Endodermal cell (in vitro differentiated cells): Measurements from ENCODE around the gene PLCG2. TPM values are rescaled to one million over a fixed set of nuclear protein-coding genes. Genes with fewer than 3 reads are reported as not detected.

Experiments used
- DNase-seq: peaks from one replicate; pipeline ENCODE4 v3.0.0-alpha.2; 2017
- H3K27ac ChIP-seq: 2 replicates; pipeline ENCODE4 v1.5.1; 2013; ENCODE audit warnings: mild to moderate bottlenecking, low read depth, low read length, moderate library complexity
- H3K27me3 ChIP-seq: 2 replicates; pipeline ENCODE4 v1.6.1; 2013; ENCODE audit warnings: mild to moderate bottlenecking, low read length, moderate library complexity; ENCODE audit not compliant: insufficient read depth, control insufficient read depth, poor library complexity, severe bottlenecking
- H3K36me3 ChIP-seq: 2 replicates; pipeline ENCODE4 v1.7.0; 2013; ENCODE audit warnings: mild to moderate bottlenecking, low read length, moderate library complexity; ENCODE audit not compliant: control insufficient read depth, insufficient read depth
- H3K4me1 ChIP-seq: one replicate; pipeline ENCODE4 v1.7.0; 2013; ENCODE audit warnings: low read length; ENCODE audit not compliant: control insufficient read depth, insufficient read depth
- H3K4me3 ChIP-seq: 2 replicates; pipeline ENCODE4 v1.5.1; 2013; ENCODE audit warnings: mild to moderate bottlenecking, low read length, moderate library complexity
- H3K9ac ChIP-seq: 2 replicates; pipeline ENCODE4 v1.6.1; 2013; ENCODE audit warnings: mild to moderate bottlenecking, low read length, moderate library complexity; ENCODE audit not compliant: poor library complexity, severe bottlenecking; ENCODE audit errors: extremely low read depth
- H3K9me3 ChIP-seq: 2 replicates; pipeline ENCODE4 v1.6.1; 2013; ENCODE audit warnings: mild to moderate bottlenecking, low read length, moderate library complexity; ENCODE audit not compliant: control insufficient read depth
- H3K27ac Mint-ChIP-seq: 2 replicates; pipeline ENCODE4 v1.8.0; 2020; ENCODE audit warnings: mixed read lengths
- H3K27me3 Mint-ChIP-seq: 2 replicates; pipeline ENCODE4 v1.8.0; 2021; ENCODE audit warnings: mild to moderate bottlenecking, mixed read lengths; ENCODE audit not compliant: insufficient read depth
- H3K36me3 Mint-ChIP-seq: 2 replicates; pipeline ENCODE4 v1.8.0; 2020; ENCODE audit warnings: low read depth, mixed read lengths
- H3K4me1 Mint-ChIP-seq: 2 replicates; pipeline ENCODE4 v1.8.0; 2020; ENCODE audit warnings: mixed read lengths
- H3K4me3 Mint-ChIP-seq: 2 replicates; pipeline ENCODE4 v1.8.0; 2020; ENCODE audit warnings: mild to moderate bottlenecking, moderate library complexity, mixed read lengths
- H3K9me3 Mint-ChIP-seq: 2 replicates; pipeline ENCODE4 v1.8.0; 2020; ENCODE audit warnings: mild to moderate bottlenecking, mixed read lengths
- CTCF ChIP-seq: fragments of 200-600 bp; sonication (generic); conservative IDR thresholded peaks from 2 replicates; pipeline ENCODE4 v1.5.0; 2021; ENCODE audit warnings: antibody characterized with exemption, mild to moderate bottlenecking
- WGBS, 2 experiments: methylation state at CpG; one replicate each; pipeline versions ENCODE4 v1.1.5 to v1.1.7; 2013; ENCODE audit warnings: missing lambda C conversion rate in 2 of 2, mixed read lengths in 1 of 2; ENCODE audit not compliant: insufficient coverage in 1 of 2, insufficient read length in 1 of 2; 5-methylcytosine and 5-hydroxymethylcytosine counted together
- total RNA-seq, 2 donors: library from RNA; stranded (reverse); fragmentation: NEBNext Ultra II Directional in 1 of 2; extraction: Animal tissue kit (Norgen Biotek cat#: 25700) in 1 of 2; gene quantifications; 2 replicates in 1 of 2; 3 replicates in 1 of 2; pipeline ENCODE4 v1.2.1, GENCODE V29; 2021

PLCG2 gene
- total RNA-seq, 2 donors from 2014 or later = 34.7 to 48.4 TPM

- no peaks in the 10 kb centered on the region for H3K27me3 Mint-ChIP-seq
- 83 to 90% methylated on average over 2 to 5 of the region's 6 CpGs for WGBS, 2 experiments
Observed at GRCh38 chr16:82005027-82005830, 226.1 kb downstream of the PLCG2 start.

GRCh38 chr16:82006036-82006435, 226.9 kb downstream of the PLCG2 start:
- Histone ChIP-seq H3K27me3 (no peaks in the 10 kb centered on the region), H3K27ac (no peak overlapping the region), H3K4me3 (no peak overlapping the region), H3K36me3 (no peaks in the 10 kb centered on the region), H3K9me3 (peaks cover 25% of the 10 kb centered on the region), H3K4me1 (no peaks in the 10 kb centered on the region), H3K9ac (no peak overlapping the region)
- no peak overlapping the region for H3K4me3 Mint-ChIP-seq
- H3K36me3 Mint-ChIP-seq = peaks cover 4% of the 10 kb centered on the region
- H3K27me3 Mint-ChIP-seq = no peaks in the 10 kb centered on the region
- DNase-seq = no peak
- H3K9me3 Mint-ChIP-seq = peaks cover 39% of the 10 kb centered on the region
- H3K27ac Mint-ChIP-seq = no peak overlapping the region
- H3K4me1 Mint-ChIP-seq = peaks cover 5% of the 10 kb centered on the region
- TF ChIP-seq CTCF = no peak
- WGBS, 2 experiments = 100% methylated on average over 3 of the region's 5 CpGs; no CpG with 5 or more reads in 1 of the 2 experiments

More at GRCh38 chr16:82005027-82005830, 226.1 kb downstream of the PLCG2 start:
- no peak overlapping the region for H3K27ac ChIP-seq
- H3K4me3 ChIP-seq = no peak overlapping the region
- Mint-ChIP-seq H3K4me1 (peaks cover 5% of the 10 kb centered on the region), H3K36me3 (peaks cover 4% of the 10 kb centered on the region), H3K9me3 (peaks cover 31% of the 10 kb centered on the region), H3K4me3 (no peak overlapping the region), H3K27ac (no peak overlapping the region)
- no peaks in the 10 kb centered on the region for H3K36me3 ChIP-seq
- no peak overlapping the region for H3K9ac ChIP-seq
- no peaks in the 10 kb centered on the region for H3K4me1 ChIP-seq
- TF ChIP-seq CTCF = no peak
- no peak for DNase-seq
- peaks cover 22% of the 10 kb centered on the region for H3K9me3 ChIP-seq
- H3K27me3 ChIP-seq = no peaks in the 10 kb centered on the region

GRCh38 chr16:82007189-82007588, 228.1 kb downstream of the PLCG2 start:
- peaks cover 4% of the 10 kb centered on the region for H3K36me3 Mint-ChIP-seq
- peaks cover 2% of the 10 kb centered on the region for H3K27me3 Mint-ChIP-seq
- H3K27ac Mint-ChIP-seq = no peak overlapping the region

More at GRCh38 chr16:82007189-82007588, 228.1 kb downstream of the PLCG2 start:
- H3K36me3 ChIP-seq = no peaks in the 10 kb centered on the region
- no peaks in the 10 kb centered on the region for H3K27me3 ChIP-seq
- Mint-ChIP-seq H3K9me3 (peaks cover 44% of the 10 kb centered on the region), H3K4me1 (peaks cover 5% of the 10 kb centered on the region), H3K4me3 (no peak overlapping the region)
- no peak overlapping the region for H3K4me3 ChIP-seq
- no peak for DNase-seq
- peaks cover 25% of the 10 kb centered on the region for H3K9me3 ChIP-seq
- no peak overlapping the region for H3K9ac ChIP-seq
- no peak overlapping the region for H3K27ac ChIP-seq
- TF ChIP-seq CTCF = no peak
- no peaks in the 10 kb centered on the region for H3K4me1 ChIP-seq
- 92 to 100% methylated on average over 1 of the region's 2 CpGs for WGBS, 2 experiments
